Adrenal gland (tissue), 5 donors: Measurements from ENCODE around the gene SIRT1.
"Not testable (repeated sequence)": the region's sequence is repeated elsewhere in the genome, so short reads cannot be mapped to it uniquely, and the experiment has no call there.

Experiments
- POLR2A ChIP-seq, 2 donors: fragments of 450-650 bp; IDR thresholded peaks; one replicate each; pipeline ENCODE4 v1.6.1; 2017; ENCODE audit warnings: antibody characterized with exemption in 2 of 2, mild to moderate bottlenecking in 2 of 2, moderate library complexity in 1 of 2
- TF ChIP-seq, protein P1 (sequence below), 6 experiments: fragments of 450-650 bp in 4 of 6; fragments of 200-600 bp in 2 of 6; sonication (generic) in 1 of 6; IDR thresholded peaks; 1 replicate in 5 of 6; 2 replicates in 1 of 6; pipeline versions ENCODE4 v1.5.1 to v1.8.0; 2016 to 2021; ENCODE audit warnings: antibody characterized with exemption in 6 of 6, mild to moderate bottlenecking in 2 of 6, moderate library complexity in 1 of 6
- donor health status: DM: no; HTN: no; CAD: no.

DNA sequence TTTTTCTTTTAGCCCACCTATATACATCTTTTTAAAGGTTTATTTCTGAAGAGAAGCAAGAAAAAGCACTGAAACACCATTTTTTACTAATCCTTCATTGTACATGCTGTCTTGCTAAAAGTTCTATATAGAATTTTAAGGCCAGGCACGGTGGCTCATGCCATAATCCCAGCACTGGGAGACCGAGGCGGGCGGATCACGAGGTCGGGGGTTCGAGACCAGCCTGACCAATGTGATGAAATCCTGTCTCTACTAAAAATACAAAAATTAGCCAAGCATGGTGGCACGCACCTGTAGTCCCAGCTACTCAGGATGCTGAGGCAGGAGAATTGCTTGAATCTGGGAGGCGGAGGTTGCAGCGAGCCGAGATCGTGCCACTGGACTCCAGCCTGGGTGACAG, 44.9 kb upstream of the SIRT1 start:
- TF ChIP-seq, protein P1, sequence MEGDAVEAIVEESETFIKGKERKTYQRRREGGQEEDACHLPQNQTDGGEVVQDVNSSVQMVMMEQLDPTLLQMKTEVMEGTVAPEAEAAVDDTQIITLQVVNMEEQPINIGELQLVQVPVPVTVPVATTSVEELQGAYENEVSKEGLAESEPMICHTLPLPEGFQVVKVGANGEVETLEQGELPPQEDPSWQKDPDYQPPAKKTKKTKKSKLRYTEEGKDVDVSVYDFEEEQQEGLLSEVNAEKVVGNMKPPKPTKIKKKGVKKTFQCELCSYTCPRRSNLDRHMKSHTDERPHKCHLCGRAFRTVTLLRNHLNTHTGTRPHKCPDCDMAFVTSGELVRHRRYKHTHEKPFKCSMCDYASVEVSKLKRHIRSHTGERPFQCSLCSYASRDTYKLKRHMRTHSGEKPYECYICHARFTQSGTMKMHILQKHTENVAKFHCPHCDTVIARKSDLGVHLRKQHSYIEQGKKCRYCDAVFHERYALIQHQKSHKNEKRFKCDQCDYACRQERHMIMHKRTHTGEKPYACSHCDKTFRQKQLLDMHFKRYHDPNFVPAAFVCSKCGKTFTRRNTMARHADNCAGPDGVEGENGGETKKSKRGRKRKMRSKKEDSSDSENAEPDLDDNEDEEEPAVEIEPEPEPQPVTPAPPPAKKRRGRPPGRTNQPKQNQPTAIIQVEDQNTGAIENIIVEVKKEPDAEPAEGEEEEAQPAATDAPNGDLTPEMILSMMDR (IDR thresholded peaks at IDR 0.05): not testable (repeated sequence)
- TF ChIP-seq POLR2A (IDR thresholded peaks at IDR 0.05): not testable (repeated sequence)
